Lower lobe of right lung (tissue), 2 donors: ENCODE measurements around the gene NADK2. TPM values are rescaled to one million over a fixed set of nuclear protein-coding genes. Genes with fewer than 3 reads are reported as not detected.

ENCODE experiments used
- ATAC-seq, 2 donors: fragments of 200-7000 bp; cut with Tn5 transposase; one replicate each; pipeline ENCODE4 v1.9.1; 2020 to 2022; ENCODE audit warnings: mild to moderate bottlenecking in 2 of 2, moderate library complexity in 2 of 2
- DNase-seq: peaks from one replicate; pipeline ENCODE4 v3.0.0-alpha.2; 2020
- H3K27ac ChIP-seq: fragments of 200-600 bp; one replicate; pipeline ENCODE4 v1.8.0; 2022
- H3K27me3 ChIP-seq: fragments of 200-600 bp; one replicate; pipeline ENCODE4 v1.8.0; 2022; ENCODE audit warnings: low read depth
- H3K36me3 ChIP-seq: fragments of 200-600 bp; one replicate; pipeline ENCODE4 v1.8.0; 2022; ENCODE audit warnings: mild to moderate bottlenecking
- H3K4me1 ChIP-seq: fragments of 200-600 bp; one replicate; pipeline ENCODE4 v1.8.0; 2022
- H3K4me3 ChIP-seq: fragments of 200-600 bp; one replicate; pipeline ENCODE4 v1.8.0; 2022; ENCODE audit warnings: mild to moderate bottlenecking
- H3K9me3 ChIP-seq: fragments of 200-600 bp; one replicate; pipeline ENCODE4 v1.8.0; 2022
- intact Hi-C: fragments of 100-400 bp; cut with DNase I; formaldehyde crosslinking; loops from one replicate; pipeline ENCODE4 v1.11.0; 2022
- total RNA-seq: library from RNA; stranded (reverse); fragmentation: NEBNext Ultra II Directional; extraction: Animal tissue kit (Norgen Biotek cat#: 25700); gene quantifications from one replicate; pipeline ENCODE4 v1.2.1, GENCODE V29; 2021
- TF ChIP-seq, protein P1 (sequence below): fragments of 200-600 bp; IDR thresholded peaks from one replicate; pipeline ENCODE4 v1.8.0; 2022; ENCODE audit warnings: antibody characterized with exemption, mild to moderate bottlenecking
- donor health status: DM: no; HTN: yes; CAD: no; lungs with severe emphysema.

The NADK2 gene
- total RNA-seq, 1 donor from 2014 or later: 19.1 TPM

DNA sequence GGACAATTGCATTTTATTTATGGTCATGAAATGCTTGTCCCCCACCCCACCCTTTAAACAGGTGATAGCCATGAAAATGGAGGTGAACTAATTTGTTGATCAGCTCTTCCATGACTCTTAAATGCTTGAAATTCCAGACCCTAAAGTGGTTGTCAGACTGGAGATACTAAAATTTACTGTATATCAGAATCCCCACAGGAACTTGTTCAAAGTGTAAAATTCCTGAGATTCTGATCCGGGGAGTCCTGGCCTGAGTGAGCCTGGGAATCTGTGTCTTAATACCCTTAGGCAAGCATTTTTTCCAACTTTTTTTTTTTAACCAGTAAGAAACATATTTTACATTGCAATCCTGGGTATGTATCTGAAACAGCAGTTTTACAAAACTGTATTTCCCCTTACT lies 85.1 kb downstream of the NADK2 start:
- Histone ChIP-seq H3K36me3 (peaks cover 41% of the 10 kb centered on the region), H3K27me3 (no peaks in the 10 kb centered on the region), H3K4me3 (no peak overlapping the region), H3K4me1 (peaks cover 24% of the 10 kb centered on the region), H3K27ac (no peak overlapping the region), H3K9me3 (no peaks in the 10 kb centered on the region)
- DNase-seq (no peak), ATAC-seq (no peak)
- intact Hi-C loops: no loop called here
- TF ChIP-seq, protein P1, sequence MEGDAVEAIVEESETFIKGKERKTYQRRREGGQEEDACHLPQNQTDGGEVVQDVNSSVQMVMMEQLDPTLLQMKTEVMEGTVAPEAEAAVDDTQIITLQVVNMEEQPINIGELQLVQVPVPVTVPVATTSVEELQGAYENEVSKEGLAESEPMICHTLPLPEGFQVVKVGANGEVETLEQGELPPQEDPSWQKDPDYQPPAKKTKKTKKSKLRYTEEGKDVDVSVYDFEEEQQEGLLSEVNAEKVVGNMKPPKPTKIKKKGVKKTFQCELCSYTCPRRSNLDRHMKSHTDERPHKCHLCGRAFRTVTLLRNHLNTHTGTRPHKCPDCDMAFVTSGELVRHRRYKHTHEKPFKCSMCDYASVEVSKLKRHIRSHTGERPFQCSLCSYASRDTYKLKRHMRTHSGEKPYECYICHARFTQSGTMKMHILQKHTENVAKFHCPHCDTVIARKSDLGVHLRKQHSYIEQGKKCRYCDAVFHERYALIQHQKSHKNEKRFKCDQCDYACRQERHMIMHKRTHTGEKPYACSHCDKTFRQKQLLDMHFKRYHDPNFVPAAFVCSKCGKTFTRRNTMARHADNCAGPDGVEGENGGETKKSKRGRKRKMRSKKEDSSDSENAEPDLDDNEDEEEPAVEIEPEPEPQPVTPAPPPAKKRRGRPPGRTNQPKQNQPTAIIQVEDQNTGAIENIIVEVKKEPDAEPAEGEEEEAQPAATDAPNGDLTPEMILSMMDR: no peak

DNA sequence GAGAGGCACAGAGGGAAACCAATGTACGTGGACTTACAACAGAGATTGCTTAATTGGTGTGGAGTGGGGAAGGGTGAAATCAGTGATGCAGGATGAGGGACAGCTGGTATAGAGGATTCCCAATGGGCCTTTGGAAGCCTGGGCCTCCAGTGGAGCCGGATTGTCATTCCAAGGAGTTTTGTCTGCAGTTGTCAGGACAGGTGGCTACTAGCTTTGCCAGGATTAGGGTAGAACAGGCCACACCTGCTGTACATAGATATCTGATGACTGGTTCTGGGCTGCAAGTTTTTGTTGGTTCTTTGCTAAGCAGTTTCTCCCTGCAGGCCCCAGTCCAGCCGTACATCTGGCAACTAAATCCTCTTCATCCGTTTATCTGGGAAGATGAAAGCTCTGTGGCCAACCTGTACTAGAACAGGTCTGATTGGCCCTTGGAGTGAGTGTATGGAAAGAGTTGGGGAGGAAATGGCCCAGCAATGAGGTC lies 85.6 kb downstream of the NADK2 start:
- H3K27me3 ChIP-seq: no peaks in the 10 kb centered on the region
- H3K36me3 ChIP-seq: peaks cover 41% of the 10 kb centered on the region
- TF ChIP-seq, protein P1: no peak
- H3K27ac ChIP-seq: no peak overlapping the region
- intact Hi-C loops: no loop called here
- no peak overlapping the region for H3K4me3 ChIP-seq
- peaks cover 24% of the 10 kb centered on the region for H3K4me1 ChIP-seq
- H3K9me3 ChIP-seq: no peaks in the 10 kb centered on the region
- no peak for DNase-seq
- no peak for ATAC-seq

DNA sequence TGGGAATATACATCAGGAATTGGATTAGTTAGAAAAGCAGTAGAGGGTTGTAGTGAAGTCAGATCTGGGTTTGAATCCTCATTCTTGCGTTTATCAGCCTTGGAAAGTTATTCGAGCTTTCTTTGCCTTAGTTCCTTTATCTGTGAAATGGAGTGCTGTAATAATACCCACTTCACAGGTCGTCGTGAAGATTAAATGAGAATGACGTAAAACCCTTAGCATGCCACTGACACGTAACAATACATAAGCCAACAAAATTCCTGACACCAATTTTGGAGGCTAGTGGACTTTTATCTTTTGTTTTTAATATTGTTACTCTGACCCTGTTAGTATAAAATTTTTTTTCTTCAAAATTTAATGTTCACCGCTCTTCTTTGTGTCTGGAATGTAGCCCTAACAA lies 86.4 kb downstream of the NADK2 start:
- no peak overlapping the region for H3K27ac ChIP-seq
- H3K4me3 ChIP-seq: no peak overlapping the region
- no peaks in the 10 kb centered on the region for H3K9me3 ChIP-seq
- peaks cover 32% of the 10 kb centered on the region for H3K4me1 ChIP-seq
- no peak for ATAC-seq
- H3K36me3 ChIP-seq: peaks cover 40% of the 10 kb centered on the region
- TF ChIP-seq, protein P1: no peak
- intact Hi-C loops: no loop called here
- no peaks in the 10 kb centered on the region for H3K27me3 ChIP-seq
- DNase-seq: no peak

DNA sequence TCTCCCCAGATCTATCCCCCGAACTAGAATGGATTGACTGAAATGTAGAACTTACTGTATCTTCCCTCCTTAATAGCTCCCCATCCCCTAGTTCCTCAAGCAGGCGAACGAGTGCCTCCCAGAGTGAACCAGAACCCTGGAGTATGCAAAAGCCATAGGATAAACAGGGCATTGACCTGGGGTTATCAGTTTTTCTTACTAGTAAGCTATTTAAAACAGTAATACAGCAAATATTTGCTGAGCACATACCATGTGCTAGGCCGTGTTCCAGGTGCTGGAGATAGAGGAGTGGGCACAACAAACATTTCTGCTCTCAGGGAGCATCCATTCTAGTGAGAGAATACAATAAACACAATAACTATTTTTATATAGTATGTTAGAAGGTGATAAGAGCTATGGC lies 88.0 kb downstream of the NADK2 start:
- DNase-seq (no peak), ATAC-seq (no peak)
- no peak overlapping the region for H3K4me3 ChIP-seq
- TF ChIP-seq, protein P1: no peak
- intact Hi-C loops: no loop called here
- peaks cover 35% of the 10 kb centered on the region for H3K4me1 ChIP-seq
- no peaks in the 10 kb centered on the region for H3K27me3 ChIP-seq
- no peak overlapping the region for H3K27ac ChIP-seq
- peaks cover 25% of the 10 kb centered on the region for H3K36me3 ChIP-seq
- no peaks in the 10 kb centered on the region for H3K9me3 ChIP-seq

DNA sequence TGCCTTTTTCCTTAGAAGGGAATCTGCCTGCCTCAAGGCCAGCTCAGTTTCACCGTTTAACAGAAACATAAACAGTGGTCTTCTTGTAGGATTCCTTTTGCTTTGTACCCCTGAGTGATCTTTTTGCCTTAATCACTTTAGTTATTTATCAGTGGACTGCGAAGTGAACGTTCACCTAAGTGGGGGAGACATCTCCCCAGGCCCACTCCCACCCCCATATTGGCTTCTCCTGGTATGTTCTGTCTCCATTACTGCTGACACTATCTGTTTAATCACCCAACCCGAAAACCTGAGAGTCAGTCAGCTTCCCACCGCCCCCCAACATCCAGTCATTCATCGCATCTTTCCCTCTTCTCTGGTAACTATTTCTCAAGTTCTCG lies 88.4 kb downstream of the NADK2 start:
- H3K4me1 ChIP-seq: peaks cover 35% of the 10 kb centered on the region
- DNase-seq (no peak), ATAC-seq (no peak)
- no peaks in the 10 kb centered on the region for H3K27me3 ChIP-seq
- no peaks in the 10 kb centered on the region for H3K9me3 ChIP-seq
- peaks cover 23% of the 10 kb centered on the region for H3K36me3 ChIP-seq
- peak overlapping the region; percentile 89 for H3K4me3 ChIP-seq
- TF ChIP-seq, protein P1: no peak
- intact Hi-C loops: no loop called here
- H3K27ac ChIP-seq: no peak overlapping the region
